Effector CD8-positive, alpha-beta T cell (primary cell): Measurements from ENCODE around the gene PPOX.
A peak's percentile ranks its signal among the peaks of the same experiment; 100 is the strongest.

Experiments used
- DNase-seq: peaks from one replicate; lab custom pipeline; 2025; lab: John Stamatoyannopoulos, UW

Gene PPOX

GRCh38 chr1:161153176-161153575 is 13.1 kb upstream of the PPOX start:
- no peak for DNase-seq

DNA sequence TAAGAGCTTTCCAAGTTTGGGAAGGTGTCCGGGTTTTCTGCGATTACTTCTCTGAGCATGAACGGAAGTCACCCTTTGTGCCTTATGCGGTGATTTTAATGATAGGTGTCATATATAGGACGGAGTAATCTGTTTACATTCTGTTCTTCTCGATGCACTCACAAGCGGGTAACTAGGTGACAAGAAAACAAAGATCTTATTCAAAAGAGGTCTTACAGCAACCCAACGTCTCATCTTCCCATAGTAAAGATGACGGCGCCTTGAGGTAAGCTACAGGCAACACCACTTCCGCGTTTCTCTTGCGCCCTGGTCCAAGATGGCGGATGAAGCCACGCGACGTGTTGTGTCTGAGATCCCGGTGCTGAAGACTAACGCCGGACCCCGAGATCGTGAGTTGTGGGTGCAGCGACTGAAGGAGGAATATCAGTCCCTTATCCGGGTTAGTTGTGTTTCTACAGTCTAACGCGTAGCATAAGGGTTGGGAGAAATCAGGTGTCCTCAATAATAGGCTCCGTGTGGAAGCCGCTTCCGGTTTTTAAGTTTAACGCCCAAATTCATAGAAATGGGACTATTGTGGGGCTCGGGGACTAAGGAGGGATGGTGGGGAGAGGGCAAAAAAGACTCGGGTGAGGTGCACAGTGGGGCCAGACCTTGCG is 12.4 kb upstream of the PPOX start, which contains the start of gene UFC1:
Gene UFC1 (plus strand): TSS at position 297 of the 656 bp plus-strand sequence. CDS start 20 bp downstream, at position 317.
- peak; percentile 72 for DNase-seq

DNA sequence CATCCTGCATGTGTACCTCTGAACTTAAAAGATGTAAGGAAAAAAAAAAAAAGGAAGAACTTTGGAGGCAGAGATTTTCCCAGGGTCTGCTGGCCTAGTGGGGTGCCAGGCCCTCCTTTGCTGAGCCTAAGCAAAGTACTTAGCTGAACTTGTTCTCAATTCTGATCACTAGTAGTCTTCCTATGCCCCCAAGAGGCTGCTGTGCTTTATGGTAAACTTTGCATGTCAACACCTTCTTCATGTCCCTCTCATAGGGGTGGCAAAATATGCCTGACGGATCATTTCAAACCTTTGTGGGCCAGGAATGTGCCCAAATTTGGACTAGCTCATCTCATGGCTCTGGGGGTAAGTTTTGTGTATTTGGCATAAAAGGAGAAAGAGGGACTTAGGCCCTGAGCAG is 8.4 kb upstream of the PPOX start:
- DNase-seq, result no peak

- DNase-seq, result no peak
Measured at GRCh38 chr1:161158316-161159010, 7.8 kb upstream of the PPOX start.

DNA sequence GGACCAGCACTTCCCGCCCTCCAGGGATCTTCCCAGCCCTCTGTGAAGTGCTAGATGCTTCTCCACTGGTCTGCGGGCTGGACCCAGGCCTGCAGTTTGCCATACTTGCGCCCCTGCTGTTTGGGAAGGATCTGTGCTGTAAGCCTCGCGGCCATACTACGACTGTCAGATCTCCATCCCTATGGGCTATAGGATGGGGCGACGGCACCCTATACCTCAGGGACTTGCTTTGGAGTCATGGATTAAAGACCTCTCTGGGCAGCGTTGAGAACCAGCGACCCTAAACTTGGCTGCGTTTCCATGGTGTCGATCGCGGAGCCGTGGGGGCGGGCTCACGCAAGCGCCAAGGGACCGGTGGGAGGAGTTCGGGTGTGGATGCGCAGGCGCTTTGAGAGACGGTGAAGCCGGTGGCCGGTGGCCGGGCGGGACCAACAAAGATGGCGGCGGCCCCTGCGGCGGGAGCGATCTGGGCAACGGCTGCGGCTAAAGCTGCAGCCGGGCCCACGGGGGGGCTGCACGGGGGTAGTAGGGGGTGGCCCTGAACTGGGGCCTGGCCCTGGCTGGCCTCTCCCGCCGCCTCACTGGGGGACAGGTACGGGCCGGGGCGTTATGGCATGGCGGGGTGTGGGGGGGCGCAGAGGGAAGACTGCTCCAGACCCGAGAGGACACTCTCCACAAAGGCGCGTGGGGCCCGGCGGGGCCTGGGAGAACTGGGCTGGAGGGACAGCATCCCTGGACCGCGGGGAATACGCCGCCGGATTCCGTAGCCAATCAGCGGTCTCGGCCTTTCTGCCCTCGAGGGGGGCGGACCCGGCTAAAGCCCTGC is 6.9 kb upstream of the PPOX start, which contains the start of gene USP21:
Gene USP21 (plus strand): TSS at position 414 of the 826 bp plus-strand sequence. CDS start 1,141 bp downstream, outside the sequence.
- peak; percentile 86 for DNase-seq

- no peak for DNase-seq
Measured at GRCh38 chr1:161159913-161160243, 6.3 kb upstream of the PPOX start.

GRCh38 chr1:161160671-161161145 is 5.5 kb upstream of the PPOX start:
- no peak for DNase-seq

DNA sequence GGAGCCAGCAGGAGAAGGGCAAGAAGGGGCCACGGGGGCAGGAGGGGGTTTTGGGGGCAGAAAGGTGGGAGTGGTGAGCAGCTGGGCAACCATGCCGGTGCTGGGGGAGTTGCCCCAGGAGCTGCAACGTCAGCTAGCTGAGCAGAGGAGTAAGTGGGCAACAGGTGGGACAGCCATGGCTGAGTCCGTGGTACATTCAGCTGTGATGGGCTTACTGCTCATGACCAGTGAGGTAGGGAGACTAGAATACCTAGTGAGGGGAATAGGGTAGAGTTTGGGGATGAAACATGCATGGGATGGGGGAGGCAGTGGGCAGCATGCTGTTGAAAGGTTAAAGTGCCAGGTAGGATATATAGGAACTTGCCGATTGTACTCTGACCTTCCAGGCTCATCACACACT is 4.6 kb upstream of the PPOX start:
- DNase-seq, result no peak

GRCh38 chr1:161162052-161162451 is 4.2 kb upstream of the PPOX start:
- no peak for DNase-seq

DNA sequence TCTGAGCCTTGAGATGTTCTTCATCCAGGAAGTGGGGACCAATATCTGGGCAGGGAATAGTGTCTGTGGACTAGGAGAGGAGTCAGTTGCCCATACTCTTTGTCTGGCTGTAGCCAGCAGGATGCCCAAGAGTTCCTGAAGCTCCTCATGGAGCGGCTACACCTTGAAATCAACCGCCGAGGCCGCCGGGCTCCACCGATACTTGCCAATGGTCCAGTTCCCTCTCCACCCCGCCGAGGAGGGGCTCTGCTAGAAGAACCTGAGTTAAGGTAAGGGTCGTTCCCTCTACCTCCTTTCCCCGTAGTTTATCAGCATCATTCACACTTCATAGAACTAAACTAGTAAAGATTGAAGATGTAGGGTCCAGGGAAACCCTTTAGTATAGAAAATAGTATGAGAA is 3.4 kb upstream of the PPOX start:
- DNase-seq, result no peak

DNA sequence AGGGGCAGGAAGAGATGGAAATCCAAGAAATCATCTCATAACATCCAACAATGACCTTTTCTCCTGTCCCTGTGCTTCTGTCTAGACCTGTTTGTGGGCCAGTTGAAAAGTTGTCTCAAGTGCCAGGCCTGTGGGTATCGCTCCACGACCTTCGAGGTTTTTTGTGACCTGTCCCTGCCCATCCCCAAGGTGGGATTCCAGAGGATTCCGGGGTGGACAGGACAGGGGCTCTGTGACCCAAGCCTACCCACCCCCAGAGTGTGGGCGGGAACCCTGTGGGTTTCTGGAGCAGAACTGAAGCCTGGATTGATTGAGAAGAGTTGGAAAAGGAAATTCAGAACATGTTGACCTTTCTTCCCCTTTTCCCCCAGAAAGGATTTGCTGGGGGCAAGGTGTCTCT is 2.4 kb upstream of the PPOX start:
- DNase-seq, result no peak

- DNase-seq, result no peak
Measured at GRCh38 chr1:161164901-161165610, 1.2 kb upstream of the PPOX start.

DNA sequence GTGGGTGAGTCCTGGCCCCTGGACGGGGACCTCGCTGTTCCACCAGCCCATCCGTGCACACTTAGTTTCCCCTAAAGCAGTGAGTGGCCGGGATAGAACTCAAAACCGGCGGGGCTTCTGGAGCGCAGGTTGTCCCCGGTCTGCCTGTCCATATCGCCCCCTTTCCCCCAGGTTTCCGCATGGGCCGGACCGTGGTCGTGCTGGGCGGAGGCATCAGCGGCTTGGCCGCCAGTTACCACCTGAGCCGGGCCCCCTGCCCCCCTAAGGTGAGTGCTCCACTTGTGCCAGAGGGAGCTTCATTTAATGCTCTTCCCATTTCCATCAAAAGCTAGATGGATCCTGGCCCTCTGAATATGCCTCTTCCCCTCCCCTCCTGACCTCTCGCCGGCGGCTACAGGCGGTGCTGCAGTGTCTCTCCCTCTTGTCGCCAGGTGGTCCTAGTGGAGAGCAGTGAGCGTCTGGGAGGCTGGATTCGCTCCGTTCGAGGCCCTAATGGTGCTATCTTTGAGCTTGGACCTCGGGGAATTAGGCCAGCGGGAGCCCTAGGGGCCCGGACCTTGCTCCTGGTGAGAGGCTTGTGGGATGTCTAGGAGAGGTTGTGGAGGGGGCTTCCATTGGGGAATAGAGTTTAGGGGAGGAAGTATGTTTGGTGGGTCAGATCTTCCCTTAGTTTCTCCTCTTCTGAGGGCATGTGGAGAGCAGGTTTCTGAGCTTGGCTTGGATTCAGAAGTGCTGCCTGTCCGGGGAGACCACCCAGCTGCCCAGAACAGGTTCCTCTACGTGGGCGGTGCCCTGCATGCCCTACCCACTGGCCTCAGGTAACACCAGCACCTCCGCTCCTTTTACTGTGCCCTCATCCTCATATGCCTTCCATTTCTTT is 683 bp downstream of the PPOX start:
- no peak for DNase-seq

DNA sequence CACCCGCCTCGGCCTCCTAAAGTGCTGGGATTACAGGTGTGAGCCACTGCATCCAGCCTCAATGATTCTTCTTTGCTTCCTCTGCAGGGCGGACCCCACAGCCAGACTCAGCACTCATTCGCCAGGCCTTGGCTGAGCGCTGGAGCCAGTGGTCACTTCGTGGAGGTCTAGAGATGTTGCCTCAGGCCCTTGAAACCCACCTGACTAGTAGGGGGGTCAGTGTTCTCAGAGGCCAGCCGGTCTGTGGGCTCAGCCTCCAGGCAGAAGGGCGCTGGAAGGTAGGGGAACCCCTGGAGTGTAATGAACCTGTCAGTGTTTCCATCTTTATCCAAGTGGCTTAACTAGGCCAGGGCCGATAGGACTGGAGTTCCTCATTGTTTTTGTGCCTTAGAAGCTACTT is 2.7 kb downstream of the PPOX start:
- no peak for DNase-seq

- DNase-seq, result no peak
Measured at GRCh38 chr1:161171191-161171590, 5.0 kb downstream of the PPOX start.

- DNase-seq, result no peak
Measured at GRCh38 chr1:161171696-161172095, 5.5 kb downstream of the PPOX start.

GRCh38 chr1:161172349-161172748 is 6.1 kb downstream of the PPOX start:
- DNase-seq, result no peak

GRCh38 chr1:161172776-161173376 is 6.7 kb downstream of the PPOX start:
- no peak for DNase-seq

GRCh38 chr1:161173711-161174110 is 7.5 kb downstream of the PPOX start:
- no peak for DNase-seq

DNA sequence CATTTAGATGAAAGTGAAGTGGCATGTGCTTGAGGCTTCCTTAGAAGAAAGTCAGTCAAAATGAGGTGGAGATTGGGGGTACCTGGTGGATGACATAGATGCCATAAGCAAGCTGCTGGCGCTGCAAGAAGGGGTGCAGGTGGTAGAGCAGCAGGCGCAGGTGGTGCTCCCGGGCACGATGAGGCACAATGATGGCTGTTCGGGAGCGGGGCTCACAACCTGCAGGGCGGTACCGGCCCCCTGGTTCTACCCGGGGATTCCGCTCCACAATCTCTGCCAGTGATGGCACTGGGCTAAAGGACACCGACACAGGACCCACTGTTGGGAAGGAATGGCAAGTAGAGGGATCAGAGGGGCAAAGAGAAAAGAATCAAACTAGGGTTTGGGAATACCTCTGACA is 8.7 kb downstream of the PPOX start:
- DNase-seq, result no peak
